ENCODE data around the gene CPNE4.

CPNE4 gene

DNA sequence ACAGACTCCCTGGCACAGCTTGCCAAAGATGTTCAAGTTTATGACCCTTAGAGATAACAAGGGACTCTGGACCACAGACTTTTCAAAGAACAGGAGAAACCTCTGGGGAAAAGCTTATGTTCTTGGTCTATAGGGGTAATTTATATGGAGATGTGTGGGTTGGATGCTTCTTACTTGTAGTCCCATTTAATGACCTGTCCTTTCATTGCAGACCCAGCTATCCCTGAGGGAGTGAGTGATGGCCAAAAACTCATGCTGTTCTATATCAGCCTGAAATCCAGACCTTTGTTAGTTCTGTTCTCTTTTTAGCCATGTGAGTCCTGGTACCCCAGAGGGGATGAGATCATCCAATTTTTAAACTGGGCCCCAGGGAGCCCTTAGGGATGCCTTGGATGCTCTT is 488.4 kb downstream of the CPNE4 start:
- H3K4me1 Mint-ChIP-seq: no peaks in the 10 kb centered on the region
- no peaks in the 10 kb centered on the region for H3K9me3 Mint-ChIP-seq
- H3K4me3 Mint-ChIP-seq: no peak overlapping the region
- DNase-seq (ENCODE audit: low spot score in 2 of 2) (no peak), ATAC-seq (ENCODE audit: low read depth) (no peak)
- H3K27me3 Mint-ChIP-seq: peaks cover 12% of the 10 kb centered on the region
- H3K27ac Mint-ChIP-seq: no peak overlapping the region
- no peaks in the 10 kb centered on the region for H3K36me3 Mint-ChIP-seq

DNA sequence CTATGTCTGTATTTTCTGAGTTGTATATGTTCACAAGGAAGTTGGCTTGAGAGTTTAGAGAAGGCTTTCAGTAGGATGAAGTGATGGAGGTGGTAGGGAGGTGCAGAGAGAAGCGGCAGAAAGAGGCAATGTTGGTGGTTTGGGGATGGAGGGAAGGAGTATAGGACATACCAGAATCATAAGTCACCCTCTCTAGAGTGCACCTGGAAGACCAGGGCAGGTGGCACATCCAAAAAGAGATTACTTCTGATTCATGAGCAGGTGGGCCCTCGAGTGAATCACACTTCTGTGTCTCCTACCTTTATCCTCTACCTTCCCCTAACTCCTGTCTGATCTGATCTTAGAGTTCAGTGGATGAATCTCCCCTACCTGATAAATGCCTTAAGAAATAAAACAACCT is 490.3 kb downstream of the CPNE4 start:
- Mint-ChIP-seq H3K4me1 (no peaks in the 10 kb centered on the region), H3K4me3 (no peak overlapping the region), H3K9me3 (no peaks in the 10 kb centered on the region), H3K27ac (no peak overlapping the region), H3K36me3 (no peaks in the 10 kb centered on the region), H3K27me3 (peaks cover 16% of the 10 kb centered on the region)
- ATAC-seq (ENCODE audit: low read depth) (no peak), DNase-seq (ENCODE audit: low spot score in 2 of 2) (no peak)

DNA sequence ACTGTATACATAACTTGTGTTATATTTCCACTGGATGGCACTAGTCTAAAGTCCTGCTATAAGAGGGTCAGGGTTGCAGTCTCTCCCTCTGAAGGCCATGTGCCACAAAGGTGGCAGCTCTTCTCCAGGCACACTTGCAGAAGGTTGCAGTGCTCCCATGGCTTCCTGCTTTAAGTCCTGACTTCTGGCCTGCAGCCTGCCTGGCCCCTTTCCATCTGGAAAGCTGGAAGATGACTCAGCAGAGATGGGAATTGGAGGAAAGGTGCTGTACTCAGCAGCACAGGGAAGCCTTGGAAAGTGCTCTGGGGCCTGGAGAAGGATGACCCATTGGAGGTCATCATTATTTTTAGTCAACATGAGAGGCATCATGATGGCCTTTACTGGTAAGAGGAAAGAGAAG is 491.1 kb downstream of the CPNE4 start:
- no peak overlapping the region for H3K4me3 Mint-ChIP-seq

DNA sequence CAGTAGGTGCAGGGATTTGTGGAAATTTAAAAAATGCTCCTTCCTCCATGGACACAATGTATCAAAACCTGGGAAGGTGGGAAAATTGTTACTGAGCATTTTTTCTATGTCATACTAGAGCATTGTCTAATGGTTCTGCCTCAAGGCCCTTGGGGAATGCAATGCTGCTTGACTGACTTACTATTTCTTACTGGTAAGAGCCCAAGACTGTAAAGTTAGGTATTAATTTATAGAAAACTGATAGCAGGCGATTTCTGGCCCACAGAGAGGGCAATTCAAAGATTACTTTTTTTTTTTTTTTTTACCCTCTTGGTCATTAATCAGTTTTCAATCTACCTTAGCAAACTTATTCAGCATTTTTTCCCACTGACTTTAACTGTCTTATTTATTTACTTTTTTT is 493.5 kb downstream of the CPNE4 start:
- Mint-ChIP-seq H3K27ac (no peak overlapping the region), H3K36me3 (no peaks in the 10 kb centered on the region), H3K4me3 (no peak overlapping the region), H3K9me3 (no peaks in the 10 kb centered on the region), H3K27me3 (peaks cover 13% of the 10 kb centered on the region), H3K4me1 (no peaks in the 10 kb centered on the region)
- ATAC-seq (ENCODE audit: low read depth) (no peak), DNase-seq (ENCODE audit: low spot score in 2 of 2) (no peak)

More for the DNA sequence above, 491.1 kb downstream of the CPNE4 start:
- no peak overlapping the region for H3K27ac Mint-ChIP-seq
- ATAC-seq (ENCODE audit: low read depth) (no peak), DNase-seq (ENCODE audit: low spot score in 2 of 2) (no peak)
- peaks cover 15% of the 10 kb centered on the region for H3K27me3 Mint-ChIP-seq
- no peaks in the 10 kb centered on the region for H3K9me3 Mint-ChIP-seq
- H3K36me3 Mint-ChIP-seq: no peaks in the 10 kb centered on the region
- H3K4me1 Mint-ChIP-seq: no peaks in the 10 kb centered on the region

DNA sequence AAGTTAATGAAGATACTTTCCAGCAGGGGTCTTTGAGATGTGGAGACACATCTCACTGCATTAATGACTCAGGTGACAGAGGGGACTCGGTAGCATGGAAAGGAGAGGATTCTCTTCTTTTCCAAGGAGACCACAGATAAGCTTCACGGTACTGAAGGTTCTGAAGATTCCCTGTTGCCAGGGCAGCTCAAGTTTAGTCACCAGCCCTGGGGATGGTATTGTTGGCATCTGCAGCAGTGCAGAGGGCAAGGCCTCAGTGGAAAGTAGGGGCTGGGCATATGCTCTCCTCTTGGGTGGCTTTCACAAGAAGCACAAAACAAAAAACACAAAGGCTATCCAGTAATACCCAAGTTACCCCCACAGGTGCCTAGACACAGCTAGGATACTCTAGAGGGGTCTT is 494.0 kb downstream of the CPNE4 start:
- Mint-ChIP-seq H3K4me1 (no peaks in the 10 kb centered on the region), H3K27ac (no peak overlapping the region), H3K9me3 (no peaks in the 10 kb centered on the region), H3K36me3 (no peaks in the 10 kb centered on the region), H3K4me3 (no peak overlapping the region), H3K27me3 (peaks cover 16% of the 10 kb centered on the region)
- DNase-seq (ENCODE audit: low spot score in 2 of 2): no peak
- ATAC-seq (ENCODE audit: low read depth): no peak

DNA sequence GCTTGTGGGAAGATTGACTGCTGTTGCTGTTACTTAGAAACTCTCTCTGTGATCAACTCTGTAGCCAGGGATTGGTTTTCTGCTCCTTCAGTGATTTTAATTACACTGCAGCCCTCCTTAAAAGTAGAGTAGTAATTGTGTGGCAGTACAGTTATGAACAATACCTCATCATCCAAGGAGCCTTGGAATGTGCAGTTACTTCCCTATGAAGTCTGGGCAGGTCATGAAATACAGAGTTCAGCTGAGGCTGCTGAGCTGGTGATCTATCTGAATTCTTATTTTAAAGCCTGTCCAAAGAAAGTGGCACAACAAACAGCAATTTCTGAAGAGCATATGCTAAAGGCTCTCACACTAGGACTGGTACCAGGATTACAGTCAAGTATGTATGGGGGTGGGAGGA is 494.7 kb downstream of the CPNE4 start:
- no peak for ATAC-seq (ENCODE audit: low read depth)
- Mint-ChIP-seq H3K4me1 (no peaks in the 10 kb centered on the region), H3K27ac (no peak overlapping the region), H3K27me3 (peaks cover 17% of the 10 kb centered on the region), H3K36me3 (no peaks in the 10 kb centered on the region), H3K4me3 (no peak overlapping the region), H3K9me3 (no peaks in the 10 kb centered on the region)
- no peak for DNase-seq (ENCODE audit: low spot score in 2 of 2)

DNA sequence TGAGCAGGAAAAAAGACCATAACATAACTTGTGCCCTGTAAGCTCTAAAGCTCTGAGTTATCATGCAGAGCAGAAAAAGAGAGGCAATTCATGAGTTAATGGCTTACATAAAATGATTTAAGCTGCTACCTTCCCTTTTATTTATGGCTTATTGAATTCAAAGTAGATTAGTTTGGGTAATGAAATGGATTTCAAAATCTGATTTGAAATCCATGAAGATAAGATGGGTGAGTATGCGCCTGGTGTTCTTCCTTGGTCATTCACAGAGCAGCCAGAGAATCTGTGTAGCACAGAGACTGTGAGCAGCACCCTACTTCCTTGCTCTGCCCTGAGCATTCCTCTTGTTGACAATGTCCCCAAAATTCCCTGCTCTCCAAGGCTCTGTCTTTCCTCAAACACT is 495.8 kb downstream of the CPNE4 start:
- DNase-seq (ENCODE audit: low spot score in 2 of 2) (no peak), ATAC-seq (ENCODE audit: low read depth) (no peak)
- Mint-ChIP-seq H3K36me3 (no peaks in the 10 kb centered on the region), H3K27me3 (peaks cover 15% of the 10 kb centered on the region), H3K4me1 (no peaks in the 10 kb centered on the region), H3K27ac (no peak overlapping the region), H3K9me3 (no peaks in the 10 kb centered on the region), H3K4me3 (no peak overlapping the region)

DNA sequence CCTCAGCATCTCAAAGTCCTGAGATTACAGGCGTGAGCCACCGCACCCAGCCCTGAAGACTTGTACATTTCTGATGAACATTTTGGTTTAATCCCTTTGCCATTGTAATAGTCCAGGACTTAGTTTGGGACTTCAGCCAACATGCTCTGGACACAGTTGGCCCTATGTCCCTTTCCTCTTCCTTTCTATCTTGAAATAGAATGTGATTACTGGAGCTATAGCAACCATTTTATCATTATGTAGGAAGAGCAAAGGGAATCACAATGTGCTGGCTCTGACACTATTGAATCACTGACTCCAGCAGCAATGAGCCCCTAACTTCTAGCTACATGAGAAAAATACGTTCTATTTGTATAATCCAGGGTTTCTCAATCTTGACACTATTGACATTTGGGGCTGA is 497.3 kb downstream of the CPNE4 start:
- H3K4me1 Mint-ChIP-seq: no peaks in the 10 kb centered on the region
- DNase-seq (ENCODE audit: low spot score in 2 of 2): no peak
- peaks cover 15% of the 10 kb centered on the region for H3K27me3 Mint-ChIP-seq
- no peak overlapping the region for H3K4me3 Mint-ChIP-seq
- peaks cover 3% of the 10 kb centered on the region for H3K9me3 Mint-ChIP-seq
- H3K27ac Mint-ChIP-seq: no peak overlapping the region
- ATAC-seq (ENCODE audit: low read depth): no peak
- H3K36me3 Mint-ChIP-seq: no peaks in the 10 kb centered on the region

DNA sequence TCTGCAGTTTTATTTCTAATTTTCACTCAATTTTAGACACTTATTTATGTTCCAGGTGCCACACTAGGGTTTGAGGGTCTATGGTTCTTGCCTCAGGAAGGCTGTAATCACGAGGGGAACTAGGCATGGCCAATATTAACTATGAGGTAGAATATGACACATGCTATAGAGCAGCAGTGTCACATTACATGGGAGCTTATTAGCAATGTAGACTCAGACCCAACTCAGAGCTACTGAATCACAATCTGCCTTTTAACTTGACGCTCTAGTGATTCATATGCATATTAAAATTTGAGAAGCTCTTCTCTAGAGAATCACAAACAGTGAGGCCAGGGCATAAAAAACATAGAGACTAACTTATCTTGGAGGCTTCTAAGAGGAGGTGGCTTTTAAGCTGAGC is 499.2 kb downstream of the CPNE4 start:
- Mint-ChIP-seq H3K4me1 (no peaks in the 10 kb centered on the region), H3K4me3 (no peak overlapping the region), H3K36me3 (no peaks in the 10 kb centered on the region), H3K9me3 (peaks cover 5% of the 10 kb centered on the region), H3K27me3 (peaks cover 15% of the 10 kb centered on the region), H3K27ac (no peak overlapping the region)
- no peak for DNase-seq (ENCODE audit: low spot score in 2 of 2)
- ATAC-seq (ENCODE audit: low read depth): no peak

DNA sequence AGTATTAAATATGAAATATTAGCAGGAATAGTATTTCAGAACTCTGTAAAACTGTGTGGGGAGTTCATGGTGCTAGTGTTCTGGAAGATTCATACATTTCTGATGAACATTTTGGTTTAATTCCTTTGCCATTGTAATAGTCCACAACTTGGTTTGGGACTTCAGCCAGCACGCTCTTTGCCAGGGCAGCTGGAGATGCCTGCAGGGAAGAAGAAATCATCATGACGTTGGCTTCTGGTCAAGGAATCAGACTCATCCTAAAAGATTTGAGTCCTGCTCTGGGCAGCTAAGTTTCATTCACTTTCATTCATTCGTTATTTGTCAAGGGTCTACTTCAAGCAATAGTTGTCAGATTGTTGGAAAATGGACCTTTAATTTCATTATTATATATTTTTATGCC is 499.7 kb downstream of the CPNE4 start:
- no peak for ATAC-seq (ENCODE audit: low read depth)
- Mint-ChIP-seq H3K27ac (no peak overlapping the region), H3K36me3 (no peaks in the 10 kb centered on the region), H3K27me3 (peaks cover 12% of the 10 kb centered on the region), H3K9me3 (peaks cover 5% of the 10 kb centered on the region), H3K4me1 (no peaks in the 10 kb centered on the region), H3K4me3 (no peak overlapping the region)
- no peak for DNase-seq (ENCODE audit: low spot score in 2 of 2)

DNA sequence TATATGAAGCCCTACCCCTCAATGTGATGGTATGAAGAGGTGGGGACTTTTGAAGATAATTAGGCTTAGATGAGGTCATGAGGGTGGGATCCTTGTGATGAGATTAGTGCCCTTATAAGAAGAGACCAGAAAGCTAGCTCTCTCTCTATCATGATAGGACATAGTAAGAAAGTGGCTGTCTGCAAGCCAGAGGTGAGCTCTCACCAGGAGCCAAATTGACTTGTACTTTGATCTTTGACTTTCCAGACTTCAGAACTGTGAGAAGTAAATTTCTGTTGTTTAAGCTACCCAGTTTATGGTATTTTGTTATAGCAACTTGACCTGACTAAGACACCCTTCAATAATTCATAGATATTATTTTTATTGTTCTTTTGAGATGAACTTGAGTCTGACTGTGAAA is 502.2 kb downstream of the CPNE4 start:
- Mint-ChIP-seq H3K9me3 (peaks cover 5% of the 10 kb centered on the region), H3K27me3 (peaks cover 14% of the 10 kb centered on the region), H3K27ac (no peak overlapping the region), H3K4me3 (no peak overlapping the region), H3K36me3 (no peaks in the 10 kb centered on the region), H3K4me1 (no peaks in the 10 kb centered on the region)
- ATAC-seq (ENCODE audit: low read depth) (no peak), DNase-seq (ENCODE audit: low spot score in 2 of 2) (no peak)

DNA sequence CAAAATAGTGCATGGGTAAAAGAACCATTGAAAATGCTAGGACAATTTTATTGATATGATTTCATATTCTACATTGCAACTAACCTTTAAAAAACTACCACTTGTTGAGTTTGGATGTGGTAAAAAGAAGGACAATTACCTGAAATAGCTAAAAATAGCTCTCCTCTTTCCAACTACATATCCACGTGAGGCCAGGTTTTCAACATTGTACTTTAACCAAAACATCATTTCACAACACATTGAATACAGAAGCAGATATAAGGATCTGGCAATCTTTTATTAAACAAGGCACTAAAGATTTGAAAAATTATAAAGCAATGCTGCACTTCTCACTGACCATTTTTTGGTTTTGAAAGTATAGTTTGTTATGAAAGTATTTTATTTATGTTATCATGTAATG is 504.0 kb downstream of the CPNE4 start:
- no peak overlapping the region for H3K27ac Mint-ChIP-seq
- DNase-seq (ENCODE audit: low spot score in 2 of 2) (no peak), ATAC-seq (ENCODE audit: low read depth) (no peak)
- H3K4me3 Mint-ChIP-seq: no peak overlapping the region
- H3K9me3 Mint-ChIP-seq: peaks cover 5% of the 10 kb centered on the region
- peaks cover 18% of the 10 kb centered on the region for H3K27me3 Mint-ChIP-seq
- H3K4me1 Mint-ChIP-seq: no peaks in the 10 kb centered on the region
- no peaks in the 10 kb centered on the region for H3K36me3 Mint-ChIP-seq

DNA sequence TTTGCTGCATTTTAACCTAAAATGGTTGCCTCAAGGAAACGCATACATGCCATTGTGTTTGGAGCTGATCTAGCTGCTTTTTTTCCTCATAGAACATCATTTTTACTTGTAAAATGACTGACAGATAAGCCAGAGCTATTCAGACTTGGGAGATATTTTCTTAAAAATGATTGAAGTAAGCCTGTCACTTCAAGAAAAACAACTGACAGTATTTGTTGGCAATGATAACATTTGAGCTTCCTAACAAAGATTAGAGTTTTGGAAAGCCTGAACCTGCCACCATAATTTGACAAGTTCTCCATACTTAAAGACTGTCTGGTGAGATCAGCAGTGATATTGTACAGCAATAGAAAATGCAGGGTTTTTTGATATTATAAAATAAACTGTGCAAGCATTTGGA is 504.4 kb downstream of the CPNE4 start:
- H3K27ac Mint-ChIP-seq: no peak overlapping the region
- H3K36me3 Mint-ChIP-seq: no peaks in the 10 kb centered on the region
- H3K9me3 Mint-ChIP-seq: peaks cover 5% of the 10 kb centered on the region
- H3K4me3 Mint-ChIP-seq: no peak overlapping the region
- H3K27me3 Mint-ChIP-seq: peaks cover 17% of the 10 kb centered on the region
- no peak for ATAC-seq (ENCODE audit: low read depth)
- DNase-seq (ENCODE audit: low spot score in 2 of 2): no peak
- H3K4me1 Mint-ChIP-seq: no peaks in the 10 kb centered on the region

DNA sequence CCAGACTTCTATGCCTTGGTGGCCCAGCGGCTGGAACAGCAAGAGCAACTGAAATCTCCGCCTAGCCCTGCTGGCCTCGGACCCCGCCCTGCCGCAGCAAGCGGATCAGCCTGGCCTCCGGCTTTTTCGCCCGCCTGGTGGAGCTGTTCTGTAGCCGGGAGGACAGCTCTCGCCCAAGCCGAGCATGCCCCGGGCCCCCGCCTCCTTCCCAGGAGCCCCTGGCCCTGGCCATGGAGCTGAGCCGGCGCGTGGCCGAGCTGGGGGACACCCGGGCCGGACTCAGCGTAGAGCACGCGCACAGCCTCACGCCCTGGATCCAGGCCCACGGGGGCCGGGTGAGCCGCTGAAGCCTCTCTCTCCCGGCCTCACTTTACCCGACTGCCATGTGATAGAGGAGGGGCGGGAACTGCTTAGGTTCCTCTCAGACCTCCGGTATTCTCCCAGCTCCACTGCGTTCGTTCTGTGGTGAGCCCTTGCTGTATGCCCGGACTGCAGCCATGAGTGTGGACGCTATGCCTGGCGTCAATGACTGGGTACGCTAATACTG is 507.9 kb downstream of the CPNE4 start:
- H3K36me3 Mint-ChIP-seq: no peaks in the 10 kb centered on the region
- H3K27ac Mint-ChIP-seq: no peak overlapping the region
- H3K4me1 Mint-ChIP-seq: no peaks in the 10 kb centered on the region
- H3K4me3 Mint-ChIP-seq: no peak overlapping the region
- DNase-seq (ENCODE audit: low spot score in 2 of 2) (no peak), ATAC-seq (ENCODE audit: low read depth) (no peak)
- peaks cover 16% of the 10 kb centered on the region for H3K27me3 Mint-ChIP-seq
- H3K9me3 Mint-ChIP-seq: no peaks in the 10 kb centered on the region

DNA sequence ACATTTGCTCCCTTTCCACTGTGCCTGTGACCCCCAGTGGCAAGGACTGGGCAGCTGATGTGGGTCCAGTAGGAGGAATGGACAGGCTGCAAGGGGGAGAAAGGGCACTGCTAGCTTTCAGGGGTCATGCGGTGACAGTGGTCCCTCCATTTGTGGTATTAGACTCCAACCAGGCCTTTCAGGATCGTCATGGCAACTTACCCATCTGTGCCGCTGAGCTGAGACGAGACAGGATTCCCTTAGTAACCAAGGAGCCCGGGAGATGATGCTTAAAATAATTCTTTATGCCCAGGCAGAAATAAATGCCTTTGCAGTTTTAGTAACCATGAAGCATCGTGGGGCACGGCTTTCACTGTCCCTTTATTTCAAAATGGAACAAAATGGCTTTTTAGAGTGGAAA is 516.1 kb downstream of the CPNE4 start:
- Mint-ChIP-seq H3K4me3 (no peak overlapping the region), H3K27ac (no peak overlapping the region), H3K27me3 (peaks cover 3% of the 10 kb centered on the region), H3K4me1 (no peaks in the 10 kb centered on the region), H3K9me3 (peaks cover 3% of the 10 kb centered on the region), H3K36me3 (no peaks in the 10 kb centered on the region)
- no peak for DNase-seq (ENCODE audit: low spot score in 2 of 2)
- no peak for ATAC-seq (ENCODE audit: low read depth)

Measured in memory B cell (primary cell).